ENCODE measurements around the gene KCNH4. TPM values are rescaled to one million over a fixed set of nuclear protein-coding genes. Genes with fewer than 3 reads are reported as not detected.

Gene KCNH4
- total and polyA plus RNA-seq, 8 donors, result not detected

GRCh38 chr17:42201458-42201772 is 20.5 kb upstream of the KCNH4 start:
- H3K36me3 ChIP-seq, result peaks cover 18 to 76% (median 70%) of the 10 kb centered on the region in 4 donors
- no peaks in the 10 kb centered on the region for H3K27me3 ChIP-seq
- TF ChIP-seq POLR2A (IDR thresholded peaks at IDR 0.05) (no peak), CTCF (IDR thresholded peaks at IDR 0.05) (no peak), EP300 (IDR thresholded peaks at IDR 0.05) (no peak), POLR2AphosphoS5 (IDR thresholded peaks at IDR 0.05) (no peak)
- no peak overlapping the region for H3K4me3 ChIP-seq
- DNase-seq, result no peak
- peak overlapping the region in 3 of 5 donors; percentile 27 to 61 (median 56) for H3K27ac ChIP-seq
- 71 to 77% (median 74%) methylated on average over 10 of the region's 10 CpGs for WGBS, 5 donors
- peaks cover 0 to 16% (median 13%) of the 10 kb centered on the region in 4 donors for H3K4me1 ChIP-seq
- no peaks in the 10 kb centered on the region for H3K9me3 ChIP-seq
- intact Hi-C loops (cut with DNase I; ENCODE audit: low total_unique reads), result no loop called here

GRCh38 chr17:42200706-42201457 is 19.9 kb upstream of the KCNH4 start:
- TF ChIP-seq CTCF (IDR thresholded peaks at IDR 0.05), result no peak
- TF ChIP-seq POLR2A (IDR thresholded peaks at IDR 0.05), result no peak
- TF ChIP-seq POLR2AphosphoS5 (IDR thresholded peaks at IDR 0.05), result peak in 1 of 3 donors; percentile 42

GRCh38 chr17:42199416-42200011 is 18.6 kb upstream of the KCNH4 start:
- intact Hi-C loops (cut with DNase I; ENCODE audit: low total_unique reads), result no loop called here

More at GRCh38 chr17:42200706-42201457, 19.9 kb upstream of the KCNH4 start:
- Histone ChIP-seq H3K9me3 (no peaks in the 10 kb centered on the region), H3K27ac (peak overlapping the region; percentile 27 to 65 (median 56)), H3K36me3 (peaks cover 14 to 71% (median 65%) of the 10 kb centered on the region in 4 donors), H3K4me1 (peaks cover 0 to 16% (median 13%) of the 10 kb centered on the region in 4 donors), H3K27me3 (no peaks in the 10 kb centered on the region), H3K4me3 (no peak overlapping the region)
- 27 to 49% (median 35%) methylated on average over 14 of the region's 14 CpGs for WGBS, 5 donors
- intact Hi-C loops (cut with DNase I; ENCODE audit: low total_unique reads), result no loop called here
- peak; percentile 73 to 86 for DNase-seq

More at GRCh38 chr17:42199416-42200011, 18.6 kb upstream of the KCNH4 start:
- H3K9me3 ChIP-seq, result no peaks in the 10 kb centered on the region
- TF ChIP-seq CTCF (IDR thresholded peaks at IDR 0.05), result no peak
- TF ChIP-seq POLR2AphosphoS5 (IDR thresholded peaks at IDR 0.05), result no peak
- no peak for TF ChIP-seq EP300 (IDR thresholded peaks at IDR 0.05)
- no peak for TF ChIP-seq POLR2A (IDR thresholded peaks at IDR 0.05)
- DNase-seq, result no peak
- H3K4me3 ChIP-seq, result no peak overlapping the region
- 76 to 91% (median 86%) methylated on average over 10 to 12 of the region's 12 CpGs for WGBS, 5 donors
- H3K4me1 ChIP-seq, result peaks cover 0 to 21% (median 18%) of the 10 kb centered on the region in 4 donors
- H3K36me3 ChIP-seq, result peaks cover 10 to 57% (median 51%) of the 10 kb centered on the region in 4 donors
- peak overlapping the region in 4 of 5 donors; percentile 7 to 61 (median 32) for H3K27ac ChIP-seq
- no peaks in the 10 kb centered on the region for H3K27me3 ChIP-seq
